Hepatic stellate cell (primary cell): ENCODE results near the gene PIK3C3.
"Not testable (repeated sequence)": the region's sequence is repeated elsewhere in the genome, so short reads cannot be mapped to it uniquely, and the experiment has no call there.

Experiments
- DNase-seq: peaks from one replicate; pipeline ENCODE4 v3.0.0; 2011; ENCODE audit warnings: low spot score

Gene PIK3C3

DNA sequence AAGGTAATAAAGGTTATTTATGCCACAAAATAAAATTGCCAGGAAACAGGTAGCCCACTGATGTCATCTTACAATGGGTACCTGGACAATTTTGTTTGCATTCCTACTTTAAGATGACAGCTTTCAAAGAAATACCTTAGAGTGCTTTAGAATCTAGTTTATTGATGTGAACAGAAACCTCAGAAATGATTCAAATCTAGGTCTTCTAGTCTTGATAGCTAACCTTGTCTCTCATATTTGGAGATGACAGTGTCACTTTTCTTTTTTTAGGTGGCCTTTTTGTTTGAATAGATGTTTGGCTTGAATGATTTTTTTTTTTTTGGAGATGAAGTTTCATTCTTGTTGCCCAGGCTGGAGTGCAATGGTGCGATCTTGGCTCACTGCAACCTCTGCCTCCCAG, 69.1 kb downstream of the PIK3C3 start:
- no peak for DNase-seq

DNA sequence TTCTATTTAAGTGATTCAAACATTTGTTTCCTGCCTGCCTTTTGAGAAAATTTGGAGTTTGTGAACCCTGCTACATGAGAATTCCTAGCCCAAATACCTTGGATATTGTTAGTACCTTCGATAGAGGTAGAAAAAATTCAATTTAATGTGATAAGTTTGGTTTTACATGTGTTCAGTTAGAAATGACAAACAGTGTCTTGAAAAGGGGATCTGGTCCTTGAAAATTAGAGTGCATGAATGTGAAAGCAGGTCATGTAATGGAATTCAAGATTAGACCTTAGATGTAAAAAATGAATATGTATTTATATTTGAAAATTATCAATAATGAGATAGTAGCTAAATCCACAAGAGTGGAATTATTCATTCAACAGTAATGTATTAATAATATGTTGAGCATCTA, 70.5 kb downstream of the PIK3C3 start:
- no peak for DNase-seq

- DNase-seq = no peak
Observed at GRCh38 chr18:42025974-42026625, 71.1 kb downstream of the PIK3C3 start.

DNA sequence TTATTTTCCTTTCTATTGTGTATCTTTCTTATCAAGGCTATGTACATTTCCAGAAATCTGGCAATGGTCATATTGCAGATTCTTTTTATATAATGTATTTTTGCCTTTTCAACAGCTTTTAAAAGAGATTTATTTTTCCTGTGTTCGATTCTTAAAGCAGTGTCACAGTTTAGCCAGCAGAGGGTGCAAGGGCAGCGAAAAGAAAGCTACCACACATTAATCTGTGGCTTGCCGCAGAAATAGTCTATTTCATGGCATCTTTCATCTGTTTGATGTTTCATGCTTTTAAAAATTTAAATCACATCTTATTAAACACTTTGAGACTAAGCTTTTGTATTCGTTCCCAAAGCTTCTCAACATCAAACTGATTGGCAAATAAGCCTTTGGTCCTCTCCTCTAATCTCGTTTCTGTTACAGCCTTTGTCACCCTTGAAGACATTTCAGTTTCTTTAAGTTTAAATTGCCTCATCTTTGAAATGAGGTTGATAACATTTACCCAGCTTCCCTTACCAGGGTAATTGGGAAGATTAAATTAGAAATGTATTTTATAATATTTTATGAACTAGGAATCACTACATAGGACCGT, 73.3 kb downstream of the PIK3C3 start:
- peak; percentile 21 for DNase-seq

- no peak for DNase-seq
Observed at GRCh38 chr18:42029092-42029491, 74.1 kb downstream of the PIK3C3 start.

DNA sequence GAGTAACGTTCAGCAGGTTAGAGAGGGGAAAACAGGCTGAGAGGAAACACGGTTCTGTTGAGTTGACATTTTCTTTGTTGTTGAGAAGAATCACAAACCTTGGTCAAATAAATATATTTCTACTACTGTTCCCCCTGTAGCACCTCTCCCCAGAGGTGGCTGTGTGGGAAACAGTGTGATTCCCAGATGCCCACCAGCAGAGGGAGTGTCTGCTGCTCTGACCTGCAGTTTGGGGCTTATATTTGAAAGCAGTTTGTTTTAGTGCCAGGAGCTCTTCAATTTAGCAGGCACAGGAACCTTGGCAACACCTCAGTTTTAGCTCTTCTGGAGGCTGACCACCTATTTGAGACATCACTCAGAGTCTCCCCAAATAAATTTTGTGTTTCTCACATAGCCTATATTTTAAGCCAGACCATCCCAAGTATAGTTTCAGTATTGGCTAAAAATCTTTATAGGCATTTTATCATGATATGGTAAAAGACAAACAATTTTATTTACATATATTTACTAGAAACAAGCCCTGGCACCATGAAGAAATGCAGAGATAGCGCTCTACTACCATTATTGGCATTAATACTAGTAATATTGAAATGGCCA, 75.7 kb downstream of the PIK3C3 start:
- DNase-seq = peak; percentile 29

DNA sequence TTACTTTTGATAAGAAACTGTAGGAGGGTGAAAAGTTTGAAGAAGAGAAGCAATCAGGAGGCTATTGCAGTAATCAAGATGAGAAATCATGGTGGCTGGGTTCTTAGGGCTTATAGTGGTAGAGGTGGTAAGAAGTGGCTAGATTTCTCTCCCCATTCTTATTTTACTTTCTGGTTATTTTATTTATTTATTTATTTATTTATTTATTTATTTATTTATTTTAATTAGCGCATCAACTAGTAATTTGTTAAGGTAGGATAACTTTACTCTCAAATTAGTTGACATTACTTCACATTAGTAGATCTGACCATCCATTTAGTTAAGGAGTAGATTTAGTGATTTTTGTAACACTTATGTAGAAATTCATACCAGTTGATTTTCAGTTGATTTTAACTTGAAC, 77.4 kb downstream of the PIK3C3 start:
- DNase-seq = no peak

DNA sequence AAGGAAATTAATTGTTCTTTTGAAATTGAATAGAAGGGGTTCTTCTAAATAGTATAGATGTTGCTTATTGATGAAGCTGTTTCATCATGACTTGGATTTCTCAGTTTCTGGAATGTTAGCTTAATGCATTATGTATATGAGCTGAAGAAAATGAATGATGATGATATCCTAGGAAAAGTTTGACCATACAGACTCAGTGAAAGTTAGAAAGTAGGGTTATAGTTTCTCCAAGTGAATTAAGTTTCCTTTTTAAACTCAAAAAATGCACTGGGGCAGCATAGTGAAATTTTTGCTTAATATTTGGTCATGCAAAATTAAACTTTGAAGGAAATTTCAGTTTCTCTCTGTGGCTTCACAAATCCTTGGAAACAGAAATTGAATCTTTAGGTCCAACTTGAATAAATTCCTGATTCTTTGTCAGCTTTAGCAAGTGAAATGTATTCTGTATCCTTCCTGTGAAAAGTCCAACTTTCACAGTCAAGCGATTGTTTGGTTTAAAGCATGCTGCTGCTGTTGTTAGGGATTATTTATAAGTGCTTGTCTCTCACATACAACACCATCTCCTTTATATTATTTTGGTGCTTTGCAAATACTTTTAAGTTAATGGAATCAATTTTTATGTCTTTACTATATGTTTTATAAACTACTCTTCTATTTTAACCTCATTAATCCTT, 78.2 kb downstream of the PIK3C3 start:
- no peak for DNase-seq

GRCh38 chr18:42038936-42039335, 83.9 kb downstream of the PIK3C3 start:
- peak; percentile 53 for DNase-seq

DNA sequence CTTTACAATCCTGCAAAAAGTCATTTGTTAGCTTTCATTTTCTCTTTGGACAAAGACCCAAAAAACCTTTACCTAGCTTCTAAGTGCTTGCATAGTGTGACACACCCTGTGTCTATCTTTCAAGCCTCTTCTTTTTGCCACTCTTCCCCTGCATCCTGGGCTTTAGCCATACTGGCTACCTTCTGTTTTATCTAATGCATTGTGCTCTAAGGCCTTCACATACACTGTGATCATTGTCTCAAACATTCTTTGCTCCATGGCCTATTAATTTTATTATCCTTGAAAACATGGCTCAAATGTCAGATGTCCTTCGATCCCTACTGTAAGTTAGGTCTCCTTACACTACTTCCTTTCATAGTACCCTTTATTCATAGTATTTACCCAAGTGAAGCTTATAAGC, 84.4 kb downstream of the PIK3C3 start:
- DNase-seq = peak; percentile 1

DNA sequence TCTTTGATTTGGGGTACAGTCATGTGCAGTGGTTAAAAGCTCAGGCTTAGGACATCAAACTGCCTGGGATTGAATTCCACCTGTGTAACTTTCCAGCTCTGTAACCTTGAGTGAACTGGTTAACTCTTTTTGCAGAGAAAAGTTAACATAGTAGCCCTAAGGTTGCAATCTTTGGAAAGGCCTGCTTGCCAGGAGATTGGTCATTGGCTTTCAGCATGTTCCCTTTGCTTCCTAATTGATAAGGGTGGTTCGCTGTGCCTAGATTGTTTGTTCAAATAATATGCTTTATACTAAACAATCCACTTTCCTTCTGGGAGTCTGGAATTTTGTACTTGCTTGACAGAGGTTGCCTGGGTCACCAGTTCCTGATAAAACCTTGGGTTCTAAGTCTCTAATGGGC, 86.8 kb downstream of the PIK3C3 start:
- no peak for DNase-seq

- DNase-seq = no peak
Observed at GRCh38 chr18:42045346-42045745, 90.3 kb downstream of the PIK3C3 start.

DNA sequence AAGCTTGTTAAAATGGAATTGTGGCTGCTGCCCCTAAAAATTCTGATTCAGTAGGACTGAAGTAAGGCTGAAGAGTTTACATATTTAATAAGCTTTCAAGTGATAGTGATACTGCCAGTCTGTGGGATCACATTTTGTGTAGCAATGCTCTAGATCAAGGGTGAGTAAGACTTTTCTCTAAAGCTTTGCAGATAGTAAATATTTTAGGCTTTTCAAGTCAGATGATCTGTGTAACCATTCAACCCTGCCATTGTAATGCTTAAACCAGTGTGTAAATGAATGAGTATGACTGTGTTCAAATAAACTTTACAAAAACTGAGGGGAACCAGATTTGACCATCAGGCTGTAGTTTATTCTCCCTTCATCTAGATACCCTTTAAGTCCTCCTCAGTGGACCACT, 92.7 kb downstream of the PIK3C3 start:
- DNase-seq = no peak

- DNase-seq = peak; percentile 44
Observed at GRCh38 chr18:42048158-42048557, 93.1 kb downstream of the PIK3C3 start.

GRCh38 chr18:42049536-42049935, 94.5 kb downstream of the PIK3C3 start:
- not testable (repeated sequence) for DNase-seq

GRCh38 chr18:42051411-42051810, 96.4 kb downstream of the PIK3C3 start:
- no peak for DNase-seq

- DNase-seq = peak; percentile 2
Observed at GRCh38 chr18:42052122-42052708, 97.2 kb downstream of the PIK3C3 start.

GRCh38 chr18:42053188-42053781, 98.3 kb downstream of the PIK3C3 start:
- DNase-seq = peak; percentile 6

DNA sequence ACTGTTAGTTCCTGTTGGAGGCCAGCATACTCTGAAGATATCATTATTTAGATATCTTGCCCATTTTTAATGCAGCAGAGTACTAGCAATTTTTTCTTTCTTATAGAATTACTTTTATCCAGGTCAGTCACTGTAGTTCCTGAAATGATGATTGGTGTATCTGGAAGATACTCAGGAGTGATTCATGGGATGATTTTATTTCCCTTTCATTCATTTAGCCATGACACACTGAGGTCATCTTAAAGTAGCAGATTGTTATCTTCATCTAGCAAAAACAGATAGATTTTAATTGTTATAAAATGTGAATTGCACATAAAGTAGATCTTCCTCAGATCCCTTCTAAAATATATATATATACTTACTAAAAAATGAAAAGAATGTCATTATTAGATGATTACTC, 109.1 kb downstream of the PIK3C3 start:
- no peak for DNase-seq

- DNase-seq = no peak
Observed at GRCh38 chr18:42067518-42067917, 112.5 kb downstream of the PIK3C3 start.

- DNase-seq = no peak
Observed at GRCh38 chr18:42068030-42068429, 113.0 kb downstream of the PIK3C3 start.

DNA sequence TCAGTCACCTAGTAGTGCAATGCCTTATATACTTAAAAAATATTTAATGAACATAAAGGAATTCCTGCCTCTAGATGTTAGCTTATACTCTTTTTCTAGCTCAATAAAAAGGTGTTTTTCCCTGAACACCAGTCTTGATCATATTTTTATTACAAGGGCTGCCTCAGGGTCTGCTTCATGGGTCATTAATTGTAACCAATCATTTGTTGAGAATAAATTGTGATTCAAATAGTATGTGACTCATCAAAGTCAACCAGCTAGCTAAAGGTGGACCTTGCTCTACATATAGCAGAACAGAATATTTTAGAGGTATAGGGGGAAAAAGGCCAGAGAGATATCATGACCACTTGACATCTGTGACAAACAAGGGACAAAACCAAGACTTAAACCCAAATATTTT, 114.0 kb downstream of the PIK3C3 start:
- no peak for DNase-seq
